Mucosa of stomach (tissue), 1 donor: ENCODE data around the gene ARAP2.

Experiments used
- H3K27me3 ChIP-seq: one replicate; pipeline ENCODE4 v1.7.0; 2013; ENCODE audit warnings: mild to moderate bottlenecking, low read length; ENCODE audit not compliant: control insufficient read depth, insufficient read depth
- H3K36me3 ChIP-seq: one replicate; pipeline ENCODE4 v1.7.0; 2013; ENCODE audit warnings: low read length; ENCODE audit not compliant: control insufficient read depth, insufficient read depth
- H3K4me1 ChIP-seq: one replicate; pipeline ENCODE4 v1.7.0; 2013; ENCODE audit warnings: mild to moderate bottlenecking, low read length; ENCODE audit not compliant: control insufficient read depth, insufficient read depth
- H3K4me3 ChIP-seq: one replicate; pipeline ENCODE4 v1.7.0; 2013; ENCODE audit warnings: low read length
- H3K9ac ChIP-seq: one replicate; pipeline ENCODE4 v1.7.0; 2013; ENCODE audit warnings: mild to moderate bottlenecking, low read length, moderate library complexity
- H3K9me3 ChIP-seq: one replicate; pipeline ENCODE4 v1.7.0; 2013; ENCODE audit warnings: mild to moderate bottlenecking, low read length, moderate library complexity; ENCODE audit not compliant: control insufficient read depth
- donor health status: Pancreatic carcinoma.

The ARAP2 gene

DNA sequence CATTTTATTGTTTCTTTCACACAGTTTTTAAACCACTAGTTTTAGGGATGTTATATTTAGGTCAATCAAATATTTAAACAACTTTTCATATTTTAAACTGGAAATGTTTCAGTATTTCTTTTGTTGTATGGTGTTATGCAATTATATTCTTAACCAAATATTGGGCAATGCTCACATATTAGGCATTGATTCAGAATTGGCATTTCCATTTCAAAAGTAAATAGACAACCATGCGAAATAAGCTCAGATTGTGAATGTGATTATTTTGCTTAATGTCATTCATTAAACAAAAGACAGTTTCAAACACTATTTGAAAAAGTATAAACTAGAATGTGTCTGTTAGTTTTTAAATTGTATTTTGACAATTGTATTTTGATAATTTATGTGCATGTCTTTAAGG lies 36.9 kb downstream of the ARAP2 start:
- no peak overlapping the region for H3K4me3 ChIP-seq
- no peaks in the 10 kb centered on the region for H3K27me3 ChIP-seq
- H3K9ac ChIP-seq = no peak overlapping the region
- no peaks in the 10 kb centered on the region for H3K36me3 ChIP-seq
- H3K4me1 ChIP-seq = peaks cover 4% of the 10 kb centered on the region
- no peaks in the 10 kb centered on the region for H3K9me3 ChIP-seq

DNA sequence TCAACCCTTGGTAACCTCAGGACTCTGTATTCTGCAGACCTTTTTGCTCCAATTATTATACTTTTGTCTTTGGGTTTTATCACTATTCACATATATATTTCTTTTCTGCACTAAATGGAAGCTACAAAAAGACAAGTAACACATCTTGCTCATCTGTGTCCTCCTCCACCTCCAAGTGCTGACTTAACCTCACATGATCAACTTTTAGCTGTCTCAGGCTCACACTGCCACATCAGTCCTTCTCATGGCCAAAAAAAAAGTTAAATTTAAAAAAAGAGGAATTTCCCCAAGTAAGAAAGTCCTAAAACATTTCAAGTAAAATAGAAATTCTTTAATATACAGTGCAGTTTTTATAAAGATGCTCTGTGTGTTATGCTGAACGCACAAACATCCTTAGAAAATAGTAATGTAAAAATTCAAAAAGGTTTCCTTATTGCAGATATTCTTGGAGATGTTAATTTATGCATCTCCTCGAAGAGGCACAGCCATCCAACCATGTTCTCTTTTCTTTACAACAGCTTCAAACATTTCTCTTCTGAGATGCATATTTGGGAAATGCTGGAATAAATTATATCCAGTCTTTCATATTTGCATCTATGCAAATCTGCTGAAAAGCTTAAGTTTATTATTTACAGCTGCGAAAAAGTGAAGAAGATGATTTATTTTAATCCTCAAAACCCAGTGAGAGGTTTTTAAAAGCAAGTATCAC lies 37.6 kb downstream of the ARAP2 start:
- Histone ChIP-seq H3K4me1 (peaks cover 4% of the 10 kb centered on the region), H3K36me3 (no peaks in the 10 kb centered on the region), H3K4me3 (no peak overlapping the region), H3K27me3 (no peaks in the 10 kb centered on the region), H3K9ac (no peak overlapping the region), H3K9me3 (no peaks in the 10 kb centered on the region)

DNA sequence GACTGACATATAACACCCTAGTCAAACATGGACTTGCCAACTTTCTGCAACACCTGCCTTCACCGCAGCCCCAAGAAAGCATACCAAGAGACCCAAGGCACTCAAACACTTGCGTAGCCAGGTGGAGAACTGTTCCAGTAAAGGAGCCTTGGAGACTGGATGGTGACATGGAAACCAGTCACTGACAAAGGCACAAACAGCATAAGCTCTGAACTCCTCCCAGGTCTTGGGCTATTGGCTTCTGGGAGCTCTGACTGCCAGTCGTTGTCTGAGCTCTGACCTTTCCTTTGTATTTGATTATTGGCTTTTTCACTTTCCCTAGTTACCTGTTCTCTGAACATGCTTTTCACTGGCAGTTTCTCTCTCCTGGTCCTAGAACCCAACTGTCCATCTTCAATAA lies 38.3 kb downstream of the ARAP2 start:
- no peak overlapping the region for H3K4me3 ChIP-seq
- H3K4me1 ChIP-seq = peaks cover 4% of the 10 kb centered on the region
- no peaks in the 10 kb centered on the region for H3K36me3 ChIP-seq
- H3K27me3 ChIP-seq = no peaks in the 10 kb centered on the region
- no peak overlapping the region for H3K9ac ChIP-seq
- H3K9me3 ChIP-seq = no peaks in the 10 kb centered on the region

DNA sequence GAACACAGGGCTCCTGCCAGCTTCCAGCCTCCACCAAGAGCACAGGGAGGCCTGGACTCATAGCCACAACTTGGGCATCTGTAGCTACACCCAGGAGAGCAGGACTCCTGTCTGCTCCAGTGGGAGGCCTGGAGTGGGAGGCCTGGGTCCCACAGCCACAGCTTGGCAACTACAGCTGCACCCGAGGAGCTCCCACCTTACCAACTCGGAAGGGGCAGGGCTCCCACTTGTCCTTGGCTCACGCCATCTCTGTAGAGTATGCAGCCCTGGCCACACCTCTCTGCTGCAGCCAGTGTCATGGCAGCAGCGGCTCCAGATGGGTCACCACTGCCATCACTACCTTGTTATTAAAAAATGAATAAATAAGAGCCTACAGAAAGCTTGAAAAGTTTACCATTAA lies 45.5 kb downstream of the ARAP2 start:
- H3K4me3 ChIP-seq = no peak overlapping the region
- H3K9ac ChIP-seq = no peak overlapping the region
- no peaks in the 10 kb centered on the region for H3K36me3 ChIP-seq

DNA sequence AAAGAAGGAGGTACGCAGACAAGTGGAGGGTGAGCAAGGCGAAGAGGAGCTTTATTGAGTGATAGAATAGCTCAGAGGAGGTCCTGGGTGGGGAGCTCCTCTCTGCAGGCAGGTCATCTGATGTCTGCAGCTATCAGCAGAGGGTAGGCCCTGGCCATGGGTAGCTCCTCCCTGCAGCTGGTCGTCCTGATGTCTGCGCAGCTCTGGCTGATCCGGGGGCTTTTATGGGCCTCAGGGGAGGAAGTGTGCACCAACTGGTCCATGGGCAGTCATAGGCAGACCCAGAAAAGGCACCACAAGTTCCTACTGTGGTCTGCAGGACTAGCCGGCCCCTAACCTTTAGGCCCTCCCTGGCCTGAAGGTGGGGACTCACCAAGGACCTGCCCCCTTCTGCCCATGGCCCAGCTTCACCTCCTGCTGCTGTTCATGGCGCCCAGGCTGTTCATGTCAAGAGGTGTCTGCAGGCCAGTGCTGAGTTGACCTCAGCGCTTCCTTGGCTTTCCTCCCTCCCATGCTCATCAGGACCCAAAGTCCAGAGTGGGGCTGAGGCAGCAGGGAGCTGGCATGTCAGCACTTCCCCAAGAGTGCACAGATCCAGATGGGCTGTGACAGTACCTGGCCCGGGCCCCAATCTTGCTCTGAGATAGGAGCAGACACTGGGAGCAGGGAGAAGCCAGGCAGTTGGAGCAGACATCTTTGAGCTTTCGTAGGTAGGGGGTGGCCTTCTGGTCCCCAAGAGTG lies 46.1 kb downstream of the ARAP2 start:
- Histone ChIP-seq H3K9ac (no peak overlapping the region), H3K4me1 (no peaks in the 10 kb centered on the region), H3K27me3 (no peaks in the 10 kb centered on the region), H3K9me3 (no peaks in the 10 kb centered on the region), H3K36me3 (no peaks in the 10 kb centered on the region), H3K4me3 (no peak overlapping the region)

More for the DNA sequence above, 45.5 kb downstream of the ARAP2 start:
- Histone ChIP-seq H3K27me3 (no peaks in the 10 kb centered on the region), H3K9me3 (no peaks in the 10 kb centered on the region), H3K4me1 (no peaks in the 10 kb centered on the region)

DNA sequence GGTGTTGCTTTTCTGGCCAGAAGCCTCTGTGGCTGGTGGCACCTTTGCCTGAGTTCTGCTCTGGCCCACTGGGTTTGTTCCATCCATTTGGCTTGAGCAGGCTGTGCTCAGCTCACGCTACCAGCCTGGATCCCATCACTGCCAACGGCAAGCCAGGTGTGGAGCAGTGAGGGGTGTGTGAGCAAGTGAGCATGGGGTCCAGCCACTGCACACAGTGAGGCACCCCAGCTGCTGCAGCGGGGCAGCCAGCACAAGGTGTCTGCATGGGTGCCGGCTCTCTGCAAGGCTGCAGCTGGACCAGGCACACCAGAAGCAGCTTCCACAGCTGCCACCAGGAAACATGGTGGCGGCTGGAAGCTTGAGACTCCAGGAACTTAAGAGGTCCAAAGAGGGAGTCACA lies 46.8 kb downstream of the ARAP2 start:
- Histone ChIP-seq H3K36me3 (no peaks in the 10 kb centered on the region), H3K4me3 (no peak overlapping the region), H3K9me3 (no peaks in the 10 kb centered on the region), H3K27me3 (no peaks in the 10 kb centered on the region), H3K9ac (no peak overlapping the region), H3K4me1 (no peaks in the 10 kb centered on the region)

DNA sequence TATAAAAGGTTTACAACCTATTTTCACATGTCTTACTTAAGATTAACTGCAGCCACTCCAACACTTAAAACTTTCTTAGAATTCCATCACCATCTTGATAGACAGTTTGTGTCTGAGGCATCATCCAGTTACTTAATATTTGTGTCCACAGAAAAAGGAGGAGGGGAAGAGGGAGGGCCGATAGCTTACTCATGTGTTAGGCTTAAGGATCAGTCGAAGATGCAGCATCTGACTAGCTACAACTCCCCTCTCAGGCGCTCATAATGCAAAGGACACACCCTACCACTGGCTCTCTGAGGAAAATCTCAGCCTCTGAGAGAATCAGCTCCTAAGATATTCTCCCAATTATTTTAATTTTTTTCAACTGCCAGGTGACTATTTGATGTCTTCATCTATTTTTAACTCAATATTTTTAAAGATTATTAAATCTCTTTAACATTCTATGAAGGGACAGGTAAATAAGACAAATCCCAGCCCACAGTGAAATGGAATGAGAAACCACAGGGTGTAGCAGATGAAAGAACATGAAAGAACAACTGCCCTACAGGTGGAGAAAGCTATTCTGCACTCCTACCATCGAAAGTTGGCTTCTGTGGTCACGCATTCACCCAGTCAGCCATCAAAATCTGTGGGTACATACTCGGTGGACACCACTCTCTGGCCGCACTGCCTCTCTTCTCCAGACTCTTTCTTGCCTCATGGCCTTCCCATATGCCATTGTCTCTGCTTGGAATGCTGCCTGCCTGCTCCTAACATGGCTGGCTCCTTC lies 48.0 kb downstream of the ARAP2 start:
- Histone ChIP-seq H3K4me1 (no peaks in the 10 kb centered on the region), H3K9me3 (no peaks in the 10 kb centered on the region), H3K9ac (no peak overlapping the region), H3K27me3 (no peaks in the 10 kb centered on the region), H3K36me3 (no peaks in the 10 kb centered on the region), H3K4me3 (no peak overlapping the region)

DNA sequence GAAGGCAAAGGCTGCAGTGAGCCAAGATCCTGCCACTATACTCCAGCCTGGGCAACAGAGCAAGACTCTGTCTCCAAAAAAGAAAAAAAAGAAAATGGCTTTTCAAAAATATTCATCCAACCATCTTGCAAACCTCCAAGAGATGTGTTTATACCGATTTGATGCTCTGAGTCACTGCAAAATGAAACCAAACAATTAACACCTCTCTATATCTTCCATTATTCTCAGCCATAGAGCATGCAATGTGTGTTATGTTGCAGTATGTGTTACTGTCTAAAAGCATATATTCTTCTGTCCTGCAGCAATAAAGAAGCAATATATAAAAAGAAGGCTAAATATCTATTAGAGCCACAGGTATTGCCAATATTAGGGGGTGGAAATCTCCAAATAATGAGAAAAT lies 51.4 kb downstream of the ARAP2 start:
- Histone ChIP-seq H3K9me3 (no peaks in the 10 kb centered on the region), H3K36me3 (no peaks in the 10 kb centered on the region), H3K9ac (no peak overlapping the region), H3K4me1 (no peaks in the 10 kb centered on the region), H3K27me3 (no peaks in the 10 kb centered on the region), H3K4me3 (no peak overlapping the region)

DNA sequence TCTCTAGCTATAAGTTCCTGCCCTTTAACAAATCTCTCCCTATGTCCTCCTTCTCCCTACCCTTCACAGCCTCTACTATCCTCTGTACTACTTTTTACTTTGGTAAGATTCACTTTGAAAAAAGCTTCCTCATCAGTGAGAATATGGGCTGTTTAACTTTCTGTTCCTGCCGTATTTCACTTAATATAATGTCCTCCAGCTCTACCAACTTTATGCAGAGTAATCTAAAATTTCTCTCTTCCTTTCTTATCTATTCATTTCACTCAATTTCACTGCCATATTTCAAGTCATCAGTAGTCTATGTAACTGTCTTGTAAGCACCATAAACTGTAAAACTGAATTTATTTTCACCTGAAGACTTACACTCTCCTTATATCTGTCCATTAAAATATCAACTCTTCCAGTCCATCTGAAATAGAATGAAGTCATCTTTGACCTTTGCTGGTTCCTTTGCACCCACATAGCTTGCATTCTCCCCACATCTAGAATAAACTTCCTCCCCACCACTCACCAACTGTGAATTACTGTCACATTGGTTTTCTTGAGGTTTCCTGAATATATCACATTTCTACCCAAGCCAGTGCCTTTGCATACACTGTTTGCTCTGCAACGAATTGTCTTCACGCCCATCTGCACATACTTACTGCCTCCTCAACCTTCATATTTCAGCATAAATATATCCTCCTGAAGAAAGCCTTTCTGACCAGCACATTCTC lies 54.6 kb downstream of the ARAP2 start:
- no peaks in the 10 kb centered on the region for H3K9me3 ChIP-seq
- H3K4me3 ChIP-seq = no peak overlapping the region
- H3K4me1 ChIP-seq = no peaks in the 10 kb centered on the region
- H3K27me3 ChIP-seq = no peaks in the 10 kb centered on the region
- H3K9ac ChIP-seq = no peak overlapping the region
- no peaks in the 10 kb centered on the region for H3K36me3 ChIP-seq

DNA sequence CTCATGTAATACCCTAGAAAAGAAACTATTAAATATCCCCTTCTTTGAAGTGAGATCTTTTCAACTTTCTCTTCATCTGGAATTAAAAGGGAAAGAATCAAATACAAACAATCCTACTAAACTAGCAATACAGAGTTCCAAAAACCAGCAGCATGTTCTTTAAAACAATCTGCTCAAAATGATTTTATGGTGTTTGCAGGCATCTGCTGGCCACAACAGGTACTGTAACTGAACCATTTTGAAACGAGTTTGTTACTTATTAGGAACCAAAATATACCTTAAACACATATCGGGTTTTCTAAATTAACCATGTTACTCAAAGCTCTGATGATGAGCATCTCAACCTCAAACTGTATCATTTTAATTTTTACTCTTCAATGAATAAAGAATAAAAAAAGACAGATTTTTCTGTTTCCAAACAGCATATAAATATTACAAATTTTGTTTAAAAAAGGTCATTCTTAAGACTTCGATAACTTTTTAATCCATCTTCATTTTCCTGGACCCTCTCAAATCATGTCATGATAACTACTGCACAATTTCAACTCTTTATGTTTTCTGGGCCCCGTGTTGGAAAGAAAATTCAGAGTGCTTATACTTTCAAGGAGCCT lies 56.5 kb downstream of the ARAP2 start:
- Histone ChIP-seq H3K9me3 (no peaks in the 10 kb centered on the region), H3K27me3 (no peaks in the 10 kb centered on the region), H3K9ac (no peak overlapping the region), H3K4me3 (no peak overlapping the region), H3K36me3 (no peaks in the 10 kb centered on the region), H3K4me1 (no peaks in the 10 kb centered on the region)

DNA sequence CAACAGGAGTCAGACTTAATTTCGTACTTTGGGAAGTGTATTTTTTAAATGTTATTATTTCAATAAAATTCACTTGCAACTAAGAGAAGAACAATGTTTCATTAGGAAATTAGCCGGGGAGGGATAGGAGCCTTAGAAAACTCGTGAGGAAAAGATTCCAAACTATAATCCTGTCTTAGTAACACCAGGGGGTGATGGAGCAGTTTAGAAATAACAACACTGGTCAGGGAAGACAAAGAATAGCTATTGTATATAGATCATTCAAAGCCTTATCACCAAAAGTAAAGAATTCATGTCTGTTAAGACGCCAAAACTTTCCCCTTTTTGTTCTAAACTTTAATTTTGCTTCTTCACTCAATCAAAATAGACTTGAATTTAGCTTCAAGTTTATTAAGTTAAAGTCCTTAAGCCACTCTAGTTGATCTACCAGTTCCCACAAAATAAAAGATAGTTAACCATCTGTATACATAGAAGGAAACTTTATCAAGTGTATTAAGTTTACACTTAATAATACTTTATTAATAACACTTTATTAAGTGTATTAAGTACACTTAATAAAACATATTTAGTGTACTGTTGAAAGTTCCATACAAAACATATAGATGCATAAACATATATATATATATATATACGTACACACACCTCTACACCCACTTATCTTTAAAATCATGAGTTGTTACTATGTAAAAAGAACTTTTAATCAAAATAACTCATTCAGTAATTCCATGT lies 60.5 kb downstream of the ARAP2 start:
- no peak overlapping the region for H3K9ac ChIP-seq
- no peaks in the 10 kb centered on the region for H3K36me3 ChIP-seq
- no peaks in the 10 kb centered on the region for H3K9me3 ChIP-seq
- no peak overlapping the region for H3K4me3 ChIP-seq
- no peaks in the 10 kb centered on the region for H3K27me3 ChIP-seq
- H3K4me1 ChIP-seq = peaks cover 9% of the 10 kb centered on the region
